ENCODE results near the gene MT3.

MT3 gene

GRCh38 chr16:56584276-56584675 is 5.1 kb upstream of the MT3 start:
- TF ChIP-seq CTCF (IDR thresholded peaks at IDR 0.05), result no peak

DNA sequence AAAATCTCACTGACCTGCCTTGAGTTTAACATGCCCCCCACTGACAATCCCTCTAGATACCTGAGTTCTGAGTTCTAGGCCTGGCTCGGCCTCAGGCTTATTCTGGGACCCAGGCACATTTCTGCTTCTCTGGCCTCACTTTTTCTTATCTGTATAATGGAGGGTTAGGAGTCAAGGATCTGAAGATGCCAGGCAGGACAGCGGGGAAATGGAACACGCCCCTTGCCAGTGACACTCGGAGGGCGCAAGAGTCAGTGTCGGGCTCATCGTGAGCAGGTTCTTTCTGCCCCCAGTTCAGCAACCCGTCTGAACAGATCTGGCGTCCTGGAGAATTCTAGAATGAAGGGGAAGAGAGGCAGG is 567 bp upstream of the MT3 start:
- TF ChIP-seq CTCF (IDR thresholded peaks at IDR 0.05), result no peak

DNA sequence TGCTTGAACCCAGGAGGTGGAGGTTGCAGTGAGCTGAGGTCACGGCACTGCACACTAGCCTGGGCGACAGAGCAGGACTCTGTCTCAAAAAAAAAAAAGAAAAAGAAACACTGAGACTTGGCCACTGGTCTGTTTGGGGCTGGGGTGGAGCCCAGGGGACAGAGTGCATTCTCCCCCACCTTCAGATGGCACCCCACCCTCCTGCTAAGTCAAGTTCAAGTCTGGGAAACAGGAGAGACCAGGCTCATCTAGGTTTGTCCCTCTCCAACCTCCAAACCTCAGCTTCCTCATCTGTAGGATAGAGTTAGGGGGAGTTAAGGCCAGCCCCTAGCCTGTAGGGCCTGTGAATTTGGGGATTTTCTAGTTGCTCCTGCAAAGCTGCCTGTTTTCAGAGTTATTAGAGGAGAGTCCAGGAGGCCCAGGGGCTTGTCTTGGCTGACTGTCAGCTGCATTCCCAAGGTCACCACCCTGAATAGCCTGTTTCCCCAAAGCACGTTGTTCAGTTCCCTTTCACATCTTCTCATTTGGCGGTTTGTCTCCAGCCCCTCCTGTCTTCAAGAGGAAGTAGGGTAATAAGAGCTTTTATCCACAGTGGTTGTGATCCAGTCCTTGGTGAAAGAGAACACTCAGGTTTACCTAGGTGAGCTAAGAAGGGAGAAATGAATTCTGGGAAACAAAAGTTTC is 2.2 kb downstream of the MT3 start:
- no peak for TF ChIP-seq CTCF (IDR thresholded peaks at IDR 0.05)

DNA sequence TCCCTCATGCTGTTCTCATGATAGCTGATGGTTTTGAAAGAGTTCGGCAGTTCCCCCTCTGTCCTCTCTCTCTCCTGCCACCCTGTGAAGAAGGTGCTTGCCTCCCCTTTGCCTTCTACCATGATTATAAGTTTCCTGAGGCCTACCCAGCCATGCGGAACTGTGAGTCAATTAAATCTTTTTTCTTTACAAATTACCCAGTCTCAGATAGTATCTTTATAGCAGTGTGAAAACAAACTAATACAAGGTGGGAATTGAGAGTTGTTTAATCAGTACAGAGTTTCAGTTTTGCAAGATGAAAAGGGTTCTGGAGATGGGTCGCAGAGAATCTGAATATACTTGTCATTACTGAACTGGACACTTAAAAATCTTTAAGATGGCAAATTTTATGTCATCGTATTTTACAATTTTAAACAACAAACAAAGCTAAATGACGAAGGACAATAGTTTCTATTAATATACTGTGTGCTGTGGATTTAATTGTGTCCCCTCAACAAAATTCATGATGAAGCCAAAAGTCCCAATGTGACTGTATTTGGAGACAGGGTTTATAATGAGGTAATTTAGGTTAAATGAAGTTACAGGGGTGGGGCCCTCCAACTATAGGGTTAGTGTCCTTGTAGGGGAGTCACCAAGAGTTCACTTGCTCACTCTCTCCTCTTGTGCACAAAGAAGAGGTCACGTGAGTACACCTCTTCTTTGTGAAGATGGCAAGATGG is 4.4 kb downstream of the MT3 start:
- no peak for TF ChIP-seq CTCF (IDR thresholded peaks at IDR 0.05)

DNA sequence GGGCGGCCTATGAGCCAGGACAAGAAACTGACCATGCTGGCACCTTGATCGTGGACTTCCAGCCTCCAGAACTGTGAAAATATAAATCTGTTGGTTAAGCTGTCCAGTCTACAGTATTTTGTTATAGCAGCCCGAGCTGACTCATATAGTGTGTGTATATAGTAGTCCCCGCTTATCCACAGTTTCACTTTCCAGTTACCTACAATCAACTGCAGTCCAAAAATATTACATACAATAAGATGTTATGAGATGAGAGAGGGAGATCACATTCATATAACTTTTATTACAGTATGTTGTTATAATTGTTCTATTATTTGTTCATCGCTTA is 4.9 kb downstream of the MT3 start:
- TF ChIP-seq CTCF (IDR thresholded peaks at IDR 0.05), result no peak

GRCh38 chr16:56600398-56600999 is 11.2 kb downstream of the MT3 start:
- TF ChIP-seq CTCF (IDR thresholded peaks at IDR 0.05), result peak; percentile 78

DNA sequence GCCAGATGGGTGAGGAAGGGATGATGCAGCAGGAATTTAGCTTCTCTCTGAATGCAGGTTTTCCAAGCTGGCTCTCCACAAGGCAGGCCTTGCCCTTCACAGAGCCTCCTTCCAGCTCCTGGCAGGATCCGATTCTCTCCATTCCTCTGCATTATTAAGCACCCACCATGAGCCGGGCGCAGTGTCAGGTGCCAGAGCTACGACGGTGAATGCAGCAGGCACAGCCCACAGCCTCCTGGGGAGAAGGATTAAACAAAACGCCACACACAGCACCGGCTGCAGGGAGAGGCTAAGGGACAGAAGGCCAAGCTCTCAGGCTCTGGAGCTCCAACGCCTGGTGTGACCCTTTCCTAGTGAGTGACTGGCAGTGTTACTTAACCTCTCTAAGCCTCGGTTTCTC is 12.0 kb downstream of the MT3 start:
- no peak for TF ChIP-seq CTCF (IDR thresholded peaks at IDR 0.05)
